22Rv1 (cell line): ENCODE results near the gene OGA.

ENCODE experiments used
- H3K27ac ChIP-seq: fragments of 450-650 bp; 2 replicates; pipeline ENCODE4 v1.5.1; 2017
- ZFX ChIP-seq: fragments of 450-650 bp; IDR thresholded peaks from 2 replicates; pipeline ENCODE4 v1.6.1; 2017; ENCODE audit warnings: antibody characterized with exemption, borderline replicate concordance
- TF ChIP-seq, protein P1 (sequence below): fragments of 450-650 bp; IDR thresholded peaks from 2 replicates; pipeline ENCODE4 v1.5.1; 2017; ENCODE audit warnings: mild to moderate bottlenecking

Gene OGA

DNA sequence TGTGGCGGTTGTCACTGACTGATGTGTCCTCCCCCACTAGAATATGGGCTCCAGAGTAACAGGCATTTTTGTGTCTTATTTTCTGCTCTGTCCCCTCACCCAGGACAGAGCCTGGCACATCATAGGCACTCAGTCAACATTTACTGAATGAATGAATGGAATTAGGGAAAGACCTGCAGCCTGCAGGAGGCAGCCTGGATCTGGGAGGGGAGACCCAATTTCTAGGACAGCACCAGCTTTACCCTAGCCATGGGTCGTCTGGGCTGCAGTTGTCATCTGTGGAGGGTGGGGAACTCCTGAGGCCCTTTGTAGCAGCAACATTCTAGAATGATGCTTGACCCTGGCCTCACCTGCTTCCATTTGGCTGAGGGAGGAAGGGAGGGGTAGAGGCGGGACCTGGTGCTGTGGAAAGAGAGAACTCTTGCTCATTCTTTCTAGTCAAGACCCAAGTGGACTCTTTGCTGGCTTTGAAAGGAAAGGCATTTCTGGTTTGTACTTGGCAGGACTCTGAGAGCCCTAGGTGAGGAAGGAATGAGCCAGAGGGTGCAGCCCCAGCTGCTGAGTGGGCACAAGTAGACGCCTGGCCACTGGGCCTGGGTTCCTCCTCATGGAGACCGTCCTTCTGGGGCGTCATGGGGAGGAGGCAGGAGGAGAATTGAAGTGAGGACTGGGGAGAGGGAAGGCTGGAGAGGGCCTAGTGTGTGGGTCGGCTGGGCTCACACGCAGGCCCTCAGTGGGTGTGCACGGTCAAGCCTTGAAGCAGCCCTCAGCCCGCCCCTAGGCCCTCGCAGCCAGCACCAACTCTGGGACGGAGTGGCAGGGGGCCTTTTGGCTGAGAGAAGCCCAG is 51.3 kb downstream of the OGA start:
- TF ChIP-seq, protein P1, sequence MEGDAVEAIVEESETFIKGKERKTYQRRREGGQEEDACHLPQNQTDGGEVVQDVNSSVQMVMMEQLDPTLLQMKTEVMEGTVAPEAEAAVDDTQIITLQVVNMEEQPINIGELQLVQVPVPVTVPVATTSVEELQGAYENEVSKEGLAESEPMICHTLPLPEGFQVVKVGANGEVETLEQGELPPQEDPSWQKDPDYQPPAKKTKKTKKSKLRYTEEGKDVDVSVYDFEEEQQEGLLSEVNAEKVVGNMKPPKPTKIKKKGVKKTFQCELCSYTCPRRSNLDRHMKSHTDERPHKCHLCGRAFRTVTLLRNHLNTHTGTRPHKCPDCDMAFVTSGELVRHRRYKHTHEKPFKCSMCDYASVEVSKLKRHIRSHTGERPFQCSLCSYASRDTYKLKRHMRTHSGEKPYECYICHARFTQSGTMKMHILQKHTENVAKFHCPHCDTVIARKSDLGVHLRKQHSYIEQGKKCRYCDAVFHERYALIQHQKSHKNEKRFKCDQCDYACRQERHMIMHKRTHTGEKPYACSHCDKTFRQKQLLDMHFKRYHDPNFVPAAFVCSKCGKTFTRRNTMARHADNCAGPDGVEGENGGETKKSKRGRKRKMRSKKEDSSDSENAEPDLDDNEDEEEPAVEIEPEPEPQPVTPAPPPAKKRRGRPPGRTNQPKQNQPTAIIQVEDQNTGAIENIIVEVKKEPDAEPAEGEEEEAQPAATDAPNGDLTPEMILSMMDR = no peak
- TF ChIP-seq ZFX = no peak
- H3K27ac ChIP-seq = no peak overlapping the region

DNA sequence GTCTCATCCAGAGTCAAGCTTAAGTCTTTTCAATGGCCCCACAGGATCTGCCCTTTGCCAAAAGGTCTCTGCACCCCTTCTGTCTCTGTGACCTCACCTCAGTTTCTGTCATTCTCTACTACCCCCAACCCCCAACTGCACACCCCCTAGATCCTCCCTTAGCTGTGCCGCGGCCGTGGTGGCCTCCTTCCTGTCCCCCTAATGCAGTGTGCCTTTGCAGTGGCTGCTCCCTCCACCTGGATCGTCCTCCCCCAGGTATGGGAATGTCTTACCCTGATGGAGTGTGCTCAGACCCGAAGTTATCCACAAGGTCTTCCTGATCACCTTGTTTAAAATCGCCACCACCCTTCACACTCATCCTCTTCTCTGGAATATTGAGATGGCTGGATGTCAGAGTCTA is 51.9 kb downstream of the OGA start:
- H3K27ac ChIP-seq = no peak overlapping the region
- TF ChIP-seq ZFX = no peak
- TF ChIP-seq, protein P1 = no peak

DNA sequence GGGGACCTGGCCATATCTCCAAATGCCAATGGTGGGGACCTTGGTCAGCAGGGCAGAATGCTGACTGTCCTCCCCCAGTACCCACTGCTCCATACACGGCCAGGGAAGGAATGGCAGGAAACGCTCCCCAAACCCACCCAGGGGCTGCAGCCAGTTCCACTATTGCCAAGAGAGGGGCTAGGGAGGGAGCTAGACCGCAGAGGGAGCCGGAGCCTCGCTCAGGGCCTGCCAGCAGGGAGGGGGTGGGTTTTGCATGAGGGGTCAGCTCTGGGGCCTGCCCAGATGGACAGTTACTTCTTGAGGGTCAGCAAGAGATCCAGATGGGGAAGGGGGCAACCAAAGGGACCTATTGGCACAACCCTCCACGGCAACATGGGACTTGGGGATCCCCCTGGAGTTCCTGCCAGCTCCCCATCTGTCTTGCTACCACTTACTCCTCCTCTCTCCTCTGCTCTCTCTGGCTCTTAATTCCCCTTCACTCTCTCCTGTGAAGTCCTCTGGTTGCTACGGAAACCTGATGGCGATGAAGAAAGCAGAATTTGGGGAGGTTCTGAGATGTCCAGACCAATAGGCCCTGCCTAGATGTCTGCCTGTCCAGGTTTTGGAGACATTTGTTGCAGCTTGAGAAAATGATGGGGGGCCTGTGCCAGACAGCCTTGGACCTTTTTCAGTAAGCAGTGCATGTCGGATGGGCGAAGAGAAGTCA is 55.0 kb downstream of the OGA start:
- H3K27ac ChIP-seq = no peak overlapping the region
- TF ChIP-seq ZFX = no peak
- TF ChIP-seq, protein P1 = no peak

DNA sequence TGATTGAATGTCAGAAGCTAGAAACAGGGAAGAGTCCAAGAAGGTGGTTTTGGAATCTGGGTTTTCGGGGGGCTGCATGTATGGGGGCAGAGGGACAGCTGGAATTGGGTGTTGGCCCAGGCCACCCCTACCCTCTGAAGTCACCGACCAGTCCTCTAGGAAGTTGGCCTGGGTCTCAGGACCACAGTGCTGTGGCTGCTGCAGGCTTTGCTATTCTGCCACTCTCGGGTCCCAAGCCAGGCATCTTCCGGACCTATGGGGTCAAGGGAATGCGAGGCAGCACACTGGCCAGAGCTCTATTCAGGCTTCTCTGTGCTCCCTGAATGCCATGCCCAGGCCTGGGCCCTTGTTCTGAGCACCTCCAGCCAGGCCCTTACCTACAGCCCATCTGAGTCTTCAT is 55.5 kb downstream of the OGA start:
- TF ChIP-seq ZFX = no peak
- TF ChIP-seq, protein P1 = no peak
- no peak overlapping the region for H3K27ac ChIP-seq

DNA sequence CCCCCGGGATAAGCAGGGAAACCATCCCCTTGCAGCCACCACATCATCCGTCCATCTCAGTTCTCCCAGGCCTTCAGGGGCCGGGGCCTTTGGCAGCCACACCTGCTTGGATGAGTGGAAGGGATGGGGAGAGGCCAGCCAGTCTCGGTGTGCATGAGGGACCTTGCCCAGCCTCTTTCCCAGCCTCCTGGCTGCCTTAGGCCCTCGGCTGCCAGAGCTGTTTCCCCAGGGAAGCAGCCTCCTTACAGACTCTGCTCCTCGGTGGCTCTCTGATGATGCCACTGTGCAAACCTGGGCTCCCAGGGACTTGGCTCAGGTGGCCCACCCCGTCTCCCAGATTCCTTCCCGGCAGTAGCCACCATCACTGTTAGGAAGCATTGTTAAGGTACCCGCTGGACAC is 57.0 kb downstream of the OGA start:
- no peak for TF ChIP-seq ZFX
- TF ChIP-seq, protein P1 = no peak
- no peak overlapping the region for H3K27ac ChIP-seq

DNA sequence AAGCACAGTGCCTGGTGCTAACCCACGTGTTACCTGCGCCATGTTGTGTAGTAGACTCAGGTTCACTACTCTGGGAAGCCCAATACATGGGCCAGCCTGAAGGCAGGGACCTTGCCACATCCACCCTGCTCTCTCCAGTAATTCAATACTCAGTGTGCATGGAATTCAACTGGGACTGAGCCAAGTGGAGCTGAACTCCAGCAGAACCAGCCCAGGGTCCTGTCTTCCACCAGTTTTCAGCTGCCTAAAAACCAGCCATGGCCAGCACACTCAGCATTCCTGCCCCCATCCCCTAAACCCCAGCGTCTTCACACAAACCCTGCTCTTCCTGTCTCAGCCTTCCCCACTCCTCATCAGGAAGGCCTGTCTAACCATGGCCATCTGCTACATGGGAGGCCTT is 57.7 kb downstream of the OGA start:
- no peak overlapping the region for H3K27ac ChIP-seq
- TF ChIP-seq, protein P1 = no peak
- TF ChIP-seq ZFX = no peak
